Suprapubic skin (tissue), 4 donors: ENCODE results near the gene GSTM4.

Experiments used
- CTCF ChIP-seq, 2 donors: fragments of 200-600 bp in 1 of 2; fragments of 450-650 bp in 1 of 2; sonication (generic) in 1 of 2; IDR thresholded peaks; one replicate each; pipeline ENCODE4 v1.5.1; 2016 to 2019; ENCODE audit warnings: antibody characterized with exemption in 2 of 2, mild to moderate bottlenecking in 1 of 2, moderate library complexity in 1 of 2
- POLR2A ChIP-seq, 2 donors: fragments of 450-650 bp; IDR thresholded peaks; one replicate each; pipeline ENCODE4 v1.6.1; 2017; ENCODE audit warnings: antibody characterized with exemption in 2 of 2, mild to moderate bottlenecking in 2 of 2, moderate library complexity in 2 of 2
- POLR2AphosphoS5 ChIP-seq, 3 donors: sonication (generic); formaldehyde crosslinking; IDR thresholded peaks; one replicate each; pipeline ENCODE4 v1.6.1; 2017; ENCODE audit warnings: antibody characterized with exemption in 3 of 3

GRCh38 chr1:109667452-109668122, 11.7 kb downstream of the GSTM4 start, which contains the start of gene GSTM2:
- TF ChIP-seq CTCF (IDR thresholded peaks at IDR 0.05), result no peak
- TF ChIP-seq POLR2A (IDR thresholded peaks at IDR 0.05), result no peak
- no peak for TF ChIP-seq POLR2AphosphoS5 (IDR thresholded peaks at IDR 0.05)
